Sciatic nerve (tissue), 2 donors: ENCODE results near the gene PKHD1. TPM values are rescaled to one million over a fixed set of nuclear protein-coding genes. Genes with fewer than 3 reads are reported as not detected.

Experiments
- ATAC-seq: fragments of 200-7000 bp; cut with Tn5 transposase; one replicate; pipeline ENCODE4 v1.9.1; 2020; ENCODE audit warnings: mild to moderate bottlenecking, moderate library complexity
- DNase-seq: peaks from one replicate; pipeline ENCODE4 v3.0.0-alpha.2; 2020; ENCODE audit warnings: low spot score
- intact Hi-C: fragments of 100-400 bp; cut with DNase I; formaldehyde crosslinking; loops from one replicate; pipeline ENCODE4 v1.14.2; 2022
- total RNA-seq: library from RNA; stranded (reverse); fragmentation: NEBNext Ultra II Directional; extraction: Animal tissue kit (Norgen Biotek cat#: 25700); gene quantifications from one replicate; pipeline ENCODE4 v1.2.1, GENCODE V29; 2021
- donor health status: DM: no; HTN: no; CAD: no.
- donor health status: DM: no; HTN: no; CAD: no.

Gene PKHD1
- total RNA-seq, 1 donor from 2014 or later: 0.04 TPM

- ATAC-seq (no peak), DNase-seq (no peak)
- intact Hi-C loops: no loop called here
Observed at GRCh38 chr6:52055451-52055850, 32.0 kb downstream of the PKHD1 start.

- intact Hi-C loops: no loop called here
- DNase-seq (no peak), ATAC-seq (no peak)
Observed at GRCh38 chr6:52053038-52053695, 34.2 kb downstream of the PKHD1 start.

- ATAC-seq (no peak), DNase-seq (no peak)
- intact Hi-C loops: no loop called here
Observed at GRCh38 chr6:52050051-52050405, 37.4 kb downstream of the PKHD1 start.

GRCh38 chr6:52049252-52050050 is 38.0 kb downstream of the PKHD1 start:
- intact Hi-C loops: no loop called here
- DNase-seq: no peak
- ATAC-seq: peak; percentile 46

GRCh38 chr6:52046456-52046855 is 41.0 kb downstream of the PKHD1 start:
- DNase-seq (no peak), ATAC-seq (peak; percentile 49)
- intact Hi-C loops: no loop called here

GRCh38 chr6:52045481-52045880 is 41.9 kb downstream of the PKHD1 start:
- intact Hi-C loops: no loop called here
- no peak for DNase-seq
- ATAC-seq: no peak

GRCh38 chr6:52045033-52045432 is 42.4 kb downstream of the PKHD1 start:
- DNase-seq: no peak
- no peak for ATAC-seq
- intact Hi-C loops: no loop called here

GRCh38 chr6:52042141-52042885 is 45.1 kb downstream of the PKHD1 start:
- intact Hi-C loops: no loop called here
- DNase-seq (no peak), ATAC-seq (no peak)

- intact Hi-C loops: no loop called here
- DNase-seq (no peak), ATAC-seq (no peak)
Observed at GRCh38 chr6:52041134-52041533, 46.3 kb downstream of the PKHD1 start.

- intact Hi-C loops: no loop called here
- DNase-seq (no peak), ATAC-seq (no peak)
Observed at GRCh38 chr6:52027699-52028098, 59.7 kb downstream of the PKHD1 start.

- intact Hi-C loops: no loop called here
- no peak for ATAC-seq
- no peak for DNase-seq
Observed at GRCh38 chr6:52024451-52025068, 62.9 kb downstream of the PKHD1 start.

- ATAC-seq: no peak
- intact Hi-C loops: no loop called here
- no peak for DNase-seq
Observed at GRCh38 chr6:52022675-52023074, 64.7 kb downstream of the PKHD1 start.

- intact Hi-C loops: no loop called here
- DNase-seq: no peak
- no peak for ATAC-seq
Observed at GRCh38 chr6:52020945-52021570, 66.4 kb downstream of the PKHD1 start.

- ATAC-seq (no peak), DNase-seq (no peak)
- intact Hi-C loops: no loop called here
Observed at GRCh38 chr6:52019881-52020280, 67.5 kb downstream of the PKHD1 start.

- intact Hi-C loops: no loop called here
- ATAC-seq: no peak
- DNase-seq: no peak
Observed at GRCh38 chr6:52019092-52019491, 68.3 kb downstream of the PKHD1 start.

- DNase-seq: no peak
Observed at GRCh38 chr6:52016915-52017748, 70.3 kb downstream of the PKHD1 start.

GRCh38 chr6:52015953-52016352 is 71.5 kb downstream of the PKHD1 start:
- no peak for ATAC-seq
- intact Hi-C loops: no loop called here
- DNase-seq: no peak

More at GRCh38 chr6:52016915-52017748, 70.3 kb downstream of the PKHD1 start:
- ATAC-seq: peak; percentile 44
- intact Hi-C loops: no loop called here

- DNase-seq (no peak), ATAC-seq (no peak)
- intact Hi-C loops: no loop called here
Observed at GRCh38 chr6:52014391-52014790, 73.0 kb downstream of the PKHD1 start.
